Measurements from ENCODE around the gene BEND7. TPM values are rescaled to one million over a fixed set of nuclear protein-coding genes. Genes with fewer than 3 reads are reported as not detected.

The BEND7 gene
- total and polyA plus RNA-seq, 2 of the 13 experiments (the other 11 are each of a cell fraction or from before 2014, with no cell fraction given): 14.1 to 17.1 TPM

- Histone ChIP-seq H3K36me3 (replicated peaks in 1 of 2; ENCODE audit: control insufficient read depth in 1 of 2, insufficient read depth in 2 of 2, low read length in 2 of 2) (peaks cover 14 to 44% of the 10 kb centered on the region in 2 experiments), H3K79me2 (ENCODE audit: insufficient read depth, low read length) (peaks cover 2% of the 10 kb centered on the region), H4K20me1 (ENCODE audit: insufficient read depth, low read length) (no peaks in the 10 kb centered on the region), H3K4me3 (replicated peaks in 1 of 3; ENCODE audit: insufficient read depth in 1 of 3, low read depth in 2 of 3, low read length in 3 of 3) (no peak overlapping the region), H2AFZ (ENCODE audit: low read length) (no peak overlapping the region), H3K9ac (ENCODE audit: insufficient read depth, low read depth, low read length) (no peak overlapping the region), H3K27ac (ENCODE audit: extremely low read length, insufficient read depth, low read length) (no peak overlapping the region), H3K27me3 (ENCODE audit: control insufficient read depth in 1 of 2, insufficient read depth in 2 of 2, low read length in 2 of 2) (no peaks in the 10 kb centered on the region), H3K4me2 (ENCODE audit: low read depth, low read length) (no peak overlapping the region), H3K4me1 (ENCODE audit: insufficient read depth, low read length) (peaks cover 11% of the 10 kb centered on the region), H3K9me3 (ENCODE audit: low read length) (no peaks in the 10 kb centered on the region)
- ChIA-PET POLR2A (no interaction called here), CTCF (ENCODE audit: low intra/inter-chr PET ratio, low total read pairs) (no interaction called here)
- TF ChIP-seq STAG1 (CRISPR knock-in tag; IDR thresholded peaks at IDR 0.05) (0 out of 2 replicates have a peak, but pooled peaks have one; percentile 15), BHLHE40 (IDR thresholded peaks at IDR 0.05; ENCODE audit: low read length) (no peak), NFE2L2 (IDR thresholded peaks at IDR 0.05; ENCODE audit: low read length) (no peak), ZNF30 (CRISPR knock-in tag; IDR thresholded peaks at IDR 0.05) (no peak), ZNF205 (CRISPR knock-in tag; IDR thresholded peaks at IDR 0.05) (no peak), ZNF562 (CRISPR knock-in tag; IDR thresholded peaks at IDR 0.05; ENCODE audit: borderline replicate concordance) (no peak), CAMTA2 (CRISPR knock-in tag; IDR thresholded peaks at IDR 0.05; ENCODE audit: borderline replicate concordance) (no peak)
- TF ChIP-seq, protein P1, sequence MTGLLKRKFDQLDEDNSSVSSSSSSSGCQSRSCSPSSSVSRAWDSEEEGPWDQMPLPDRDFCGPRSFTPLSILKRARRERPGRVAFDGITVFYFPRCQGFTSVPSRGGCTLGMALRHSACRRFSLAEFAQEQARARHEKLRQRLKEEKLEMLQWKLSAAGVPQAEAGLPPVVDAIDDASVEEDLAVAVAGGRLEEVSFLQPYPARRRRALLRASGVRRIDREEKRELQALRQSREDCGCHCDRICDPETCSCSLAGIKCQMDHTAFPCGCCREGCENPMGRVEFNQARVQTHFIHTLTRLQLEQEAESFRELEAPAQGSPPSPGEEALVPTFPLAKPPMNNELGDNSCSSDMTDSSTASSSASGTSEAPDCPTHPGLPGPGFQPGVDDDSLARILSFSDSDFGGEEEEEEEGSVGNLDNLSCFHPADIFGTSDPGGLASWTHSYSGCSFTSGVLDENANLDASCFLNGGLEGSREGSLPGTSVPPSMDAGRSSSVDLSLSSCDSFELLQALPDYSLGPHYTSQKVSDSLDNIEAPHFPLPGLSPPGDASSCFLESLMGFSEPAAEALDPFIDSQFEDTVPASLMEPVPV (CRISPR knock-in tag; IDR thresholded peaks at IDR 0.05): no peak
- TF ChIP-seq, protein P2, sequence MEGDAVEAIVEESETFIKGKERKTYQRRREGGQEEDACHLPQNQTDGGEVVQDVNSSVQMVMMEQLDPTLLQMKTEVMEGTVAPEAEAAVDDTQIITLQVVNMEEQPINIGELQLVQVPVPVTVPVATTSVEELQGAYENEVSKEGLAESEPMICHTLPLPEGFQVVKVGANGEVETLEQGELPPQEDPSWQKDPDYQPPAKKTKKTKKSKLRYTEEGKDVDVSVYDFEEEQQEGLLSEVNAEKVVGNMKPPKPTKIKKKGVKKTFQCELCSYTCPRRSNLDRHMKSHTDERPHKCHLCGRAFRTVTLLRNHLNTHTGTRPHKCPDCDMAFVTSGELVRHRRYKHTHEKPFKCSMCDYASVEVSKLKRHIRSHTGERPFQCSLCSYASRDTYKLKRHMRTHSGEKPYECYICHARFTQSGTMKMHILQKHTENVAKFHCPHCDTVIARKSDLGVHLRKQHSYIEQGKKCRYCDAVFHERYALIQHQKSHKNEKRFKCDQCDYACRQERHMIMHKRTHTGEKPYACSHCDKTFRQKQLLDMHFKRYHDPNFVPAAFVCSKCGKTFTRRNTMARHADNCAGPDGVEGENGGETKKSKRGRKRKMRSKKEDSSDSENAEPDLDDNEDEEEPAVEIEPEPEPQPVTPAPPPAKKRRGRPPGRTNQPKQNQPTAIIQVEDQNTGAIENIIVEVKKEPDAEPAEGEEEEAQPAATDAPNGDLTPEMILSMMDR (CRISPR knock-in tag; IDR thresholded peaks at IDR 0.05): peak; percentile 25; the same call in 1 of the 2 replicates
- TF ChIP-seq, protein P3, sequence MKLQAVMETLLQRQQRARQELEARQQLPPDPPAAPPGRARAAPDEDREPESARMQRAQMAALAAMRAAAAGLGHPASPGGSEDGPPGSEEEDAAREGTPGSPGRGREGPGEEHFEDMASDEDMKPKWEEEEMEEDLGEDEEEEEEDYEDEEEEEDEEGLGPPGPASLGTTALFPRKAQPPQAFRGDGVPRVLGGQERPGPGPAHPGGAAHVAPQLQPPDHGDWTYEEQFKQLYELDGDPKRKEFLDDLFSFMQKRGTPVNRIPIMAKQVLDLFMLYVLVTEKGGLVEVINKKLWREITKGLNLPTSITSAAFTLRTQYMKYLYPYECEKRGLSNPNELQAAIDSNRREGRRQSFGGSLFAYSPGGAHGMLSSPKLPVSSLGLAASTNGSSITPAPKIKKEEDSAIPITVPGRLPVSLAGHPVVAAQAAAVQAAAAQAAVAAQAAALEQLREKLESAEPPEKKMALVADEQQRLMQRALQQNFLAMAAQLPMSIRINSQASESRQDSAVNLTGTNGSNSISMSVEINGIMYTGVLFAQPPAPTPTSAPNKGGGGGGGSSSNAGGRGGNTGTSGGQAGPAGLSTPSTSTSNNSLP (IDR thresholded peaks at IDR 0.05; ENCODE audit: low read depth, low read length): no peak
- in situ Hi-C loops (cut with HindIII; ENCODE audit: extremely low pct_ligation_motif_present, low pct_unique_long_range_greater_than_20kb): no loop called here
- FAIRE-seq (no peak), ATAC-seq (peak; percentile 36; the same call in 1 of the 3 replicates), DNase-seq (ENCODE audit: low spot score) (no peak)
- BruUV-seq (replicated peaks): no TSS peak
- intact Hi-C loops (cut with micrococcal nuclease; ENCODE audit: unreplicated experiment): no loop called here
- WGBS (ENCODE audit: low lambda C conversion rate): 97% methylated on average over 4 of the region's 8 CpGs
Observed at GRCh38 chr10:13518076-13518692, 10.6 kb downstream of the BEND7 start.

All from HepG2 (cell line).